GM21717 (cell line): ENCODE measurements around the gene ST3GAL4.
A peak's percentile ranks its signal among the peaks of the same experiment; 100 is the strongest.

Experiments
- ATAC-seq: cut with Tn5 transposase; IDR thresholded peaks from one replicate; pipeline ENCODE4 v1.9.1; 2021; ENCODE audit warnings: mild to moderate bottlenecking, moderate library complexity; ENCODE audit not compliant: unreplicated experiment

Gene ST3GAL4

DNA sequence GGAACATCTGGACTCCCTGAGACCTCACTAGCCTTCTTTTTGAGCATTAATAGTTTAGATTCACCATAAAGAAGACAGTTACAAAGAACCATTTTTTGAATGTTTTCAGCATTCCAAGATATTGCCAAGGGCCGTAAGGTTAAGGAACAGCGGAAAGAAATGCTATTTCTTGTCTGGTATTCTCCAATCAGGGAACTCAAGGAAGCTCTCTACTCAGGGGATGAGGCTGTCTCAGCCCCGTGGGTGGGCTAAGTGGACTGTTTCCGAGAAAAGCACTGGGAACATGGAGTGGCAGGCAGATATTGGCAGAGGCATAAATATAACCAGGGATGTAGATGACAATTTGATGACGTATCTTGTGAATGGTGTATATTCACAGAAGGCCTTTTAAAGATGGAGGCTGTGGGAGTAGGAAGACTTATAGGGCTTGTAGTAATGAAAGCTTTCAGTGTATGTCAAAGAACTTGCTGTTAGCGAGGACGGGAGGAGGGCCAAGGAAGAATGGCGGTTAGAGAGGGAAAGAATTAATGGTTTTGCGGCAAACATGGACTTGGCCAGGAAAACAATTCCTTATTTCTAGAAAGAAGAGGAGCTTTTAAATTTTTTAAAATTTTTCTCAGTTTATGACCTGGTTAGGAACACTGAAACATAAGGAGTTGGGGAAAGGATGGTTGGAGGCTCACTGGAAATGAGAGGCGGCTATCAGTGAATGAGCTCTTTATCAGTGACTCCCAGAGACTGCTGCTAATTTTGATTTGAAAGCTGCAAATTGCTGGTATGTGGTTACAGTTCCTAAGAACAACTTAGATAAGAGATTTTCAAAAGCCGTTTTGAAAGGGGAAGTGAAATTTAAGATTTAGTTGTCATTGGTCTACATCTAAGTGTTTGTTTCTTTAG is 64.6 kb downstream of the ST3GAL4 start:
- ATAC-seq: peak; percentile 76

DNA sequence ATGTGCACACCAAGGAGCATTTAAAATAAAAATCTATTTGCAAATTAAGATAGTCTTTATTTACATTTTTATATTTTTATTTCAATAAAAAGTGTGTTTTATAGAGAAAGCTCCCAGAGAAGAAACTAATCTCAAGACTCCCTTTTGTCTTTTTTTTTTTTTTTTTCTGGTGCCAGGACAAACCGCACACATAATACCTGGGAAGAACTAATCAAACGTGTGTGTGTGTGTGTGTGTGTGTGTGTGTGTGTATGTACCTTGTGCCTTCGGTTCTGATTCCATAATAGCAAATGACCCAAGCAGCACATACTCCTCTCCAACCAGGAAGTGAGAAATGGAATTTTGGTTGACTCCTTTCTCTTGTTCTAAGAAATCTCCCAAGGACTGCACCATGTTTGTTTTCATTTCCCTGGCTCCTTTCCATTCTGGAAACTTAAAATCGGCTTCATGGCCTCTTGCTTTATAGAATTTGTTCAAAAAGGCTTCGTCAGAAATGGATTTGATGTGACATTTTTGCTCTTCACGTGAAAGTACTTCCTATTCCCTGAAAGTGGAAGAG is 65.3 kb downstream of the ST3GAL4 start:
- ATAC-seq: no peak

DNA sequence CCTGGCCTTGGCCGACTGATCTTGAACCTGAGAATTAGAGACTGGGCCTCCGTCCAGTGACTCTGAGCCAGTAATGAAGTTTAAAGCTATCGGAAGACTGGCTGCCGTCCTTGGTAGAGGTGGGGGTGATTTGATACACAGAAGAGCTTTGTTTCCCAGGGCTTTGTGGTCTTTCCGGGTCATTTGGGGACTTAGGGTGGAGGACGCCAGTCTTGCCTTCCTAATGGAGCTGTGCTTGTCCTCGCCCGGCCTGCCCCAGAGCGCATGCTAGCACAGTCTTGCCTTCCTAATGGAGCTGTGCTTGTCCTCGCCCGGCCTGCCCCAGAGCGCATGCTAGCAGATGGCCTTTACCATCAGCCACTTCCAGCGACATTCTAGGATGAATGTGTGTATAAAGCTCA is 65.8 kb downstream of the ST3GAL4 start:
- ATAC-seq: no peak

DNA sequence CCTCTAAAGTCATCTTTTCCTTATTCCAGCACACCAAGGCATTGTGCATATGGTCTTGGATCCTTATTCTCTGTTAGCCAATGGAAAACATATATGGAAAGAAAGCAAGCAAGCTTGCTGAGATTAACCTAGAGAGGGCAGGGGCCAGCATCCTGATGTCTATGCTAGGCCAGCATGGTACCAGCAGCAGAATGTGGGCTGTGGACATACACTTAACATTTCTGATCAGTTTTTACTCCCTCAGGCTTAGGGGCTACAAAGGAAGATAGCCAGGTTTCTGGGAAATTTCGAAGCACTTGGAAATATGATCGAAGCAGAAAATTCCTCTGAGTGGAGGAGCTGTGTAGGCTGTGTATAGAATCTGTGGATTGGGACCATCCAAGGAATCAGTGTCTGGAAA is 67.0 kb downstream of the ST3GAL4 start:
- no peak for ATAC-seq

DNA sequence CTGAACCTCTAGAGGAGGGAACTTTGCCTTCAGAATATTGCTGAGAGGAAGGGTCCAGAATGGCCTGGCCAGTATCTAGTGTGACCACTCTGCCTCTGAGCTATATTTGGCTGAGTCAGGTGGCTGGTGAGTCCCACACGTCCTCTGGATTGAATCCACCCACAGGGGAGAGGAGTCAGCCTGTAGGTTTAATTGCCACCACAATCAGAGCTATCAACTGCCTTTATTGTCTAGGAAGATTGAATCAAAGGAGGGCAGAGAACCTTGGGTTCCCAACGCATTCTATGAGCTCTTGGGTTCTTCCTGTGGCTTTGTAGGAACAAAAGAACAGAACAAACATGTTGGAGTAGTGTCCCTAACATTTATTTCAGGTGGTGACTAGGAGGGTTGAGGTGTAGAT is 67.7 kb downstream of the ST3GAL4 start:
- no peak for ATAC-seq

DNA sequence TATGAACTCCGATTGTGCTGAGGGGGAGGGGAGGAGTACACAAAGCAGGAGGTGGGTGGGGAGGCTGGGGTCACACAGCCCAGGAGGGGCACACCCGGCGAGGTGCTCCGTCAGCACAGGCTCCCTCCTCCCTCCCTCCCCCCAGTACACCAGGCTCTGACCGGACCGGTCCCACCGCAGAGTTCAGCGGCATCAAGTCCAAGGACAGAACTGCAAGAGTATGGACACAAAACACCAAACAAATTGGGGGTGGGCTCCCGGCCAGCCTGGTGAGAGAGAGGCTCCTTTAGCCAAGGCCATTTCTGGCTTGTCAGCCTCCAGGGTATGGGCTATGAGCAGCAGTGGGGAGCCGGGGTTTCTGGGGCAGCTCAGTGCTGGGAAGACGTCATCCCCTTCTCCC is 68.3 kb downstream of the ST3GAL4 start:
- ATAC-seq: no peak

DNA sequence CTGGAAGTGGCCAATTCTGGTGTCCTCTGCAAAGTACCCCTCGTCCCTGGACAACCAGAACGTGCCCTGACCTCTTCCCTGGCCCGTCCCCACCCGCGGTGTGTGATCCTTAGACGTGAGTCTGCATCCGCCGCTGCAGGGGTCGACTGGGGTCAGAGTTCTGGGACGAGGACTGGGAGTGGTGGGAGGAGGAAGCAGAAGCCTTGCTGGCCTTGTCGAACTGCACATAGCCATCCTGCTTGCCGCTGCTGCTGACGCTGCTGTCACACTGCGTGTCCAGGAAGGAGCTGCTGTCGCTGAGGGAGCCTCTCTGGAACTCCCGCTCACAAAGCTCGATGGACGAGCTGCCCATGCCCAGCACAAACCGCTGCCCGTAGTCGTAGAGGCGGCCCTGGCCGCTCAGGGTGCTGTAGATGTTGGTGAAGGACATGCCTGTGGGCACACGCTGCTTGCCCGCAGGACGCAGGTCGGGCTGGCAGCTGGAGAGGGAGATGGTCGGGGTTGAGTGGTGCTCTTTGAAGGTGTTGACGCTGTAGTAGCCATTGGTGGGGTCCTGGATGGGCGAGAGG is 69.1 kb downstream of the ST3GAL4 start:
- ATAC-seq: no peak

DNA sequence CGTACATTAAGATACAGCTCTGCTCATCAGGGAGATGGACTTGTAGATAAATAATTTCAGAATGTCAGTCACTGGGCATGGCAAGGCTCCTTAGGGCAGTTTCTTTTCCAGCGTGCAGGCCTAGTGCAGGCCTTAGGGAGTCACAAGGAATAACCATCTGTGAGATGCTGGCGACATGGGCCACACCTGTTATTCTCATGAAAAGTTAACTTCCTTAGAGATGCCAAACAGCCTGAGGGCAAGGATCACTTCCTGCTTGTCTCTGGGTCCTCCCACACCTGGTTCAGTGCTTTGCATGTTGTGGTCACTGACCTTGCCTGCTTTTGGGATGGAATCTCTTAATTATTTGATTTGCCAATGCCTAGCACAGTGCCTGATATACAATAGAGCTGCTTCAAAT is 70.6 kb downstream of the ST3GAL4 start:
- no peak for ATAC-seq

DNA sequence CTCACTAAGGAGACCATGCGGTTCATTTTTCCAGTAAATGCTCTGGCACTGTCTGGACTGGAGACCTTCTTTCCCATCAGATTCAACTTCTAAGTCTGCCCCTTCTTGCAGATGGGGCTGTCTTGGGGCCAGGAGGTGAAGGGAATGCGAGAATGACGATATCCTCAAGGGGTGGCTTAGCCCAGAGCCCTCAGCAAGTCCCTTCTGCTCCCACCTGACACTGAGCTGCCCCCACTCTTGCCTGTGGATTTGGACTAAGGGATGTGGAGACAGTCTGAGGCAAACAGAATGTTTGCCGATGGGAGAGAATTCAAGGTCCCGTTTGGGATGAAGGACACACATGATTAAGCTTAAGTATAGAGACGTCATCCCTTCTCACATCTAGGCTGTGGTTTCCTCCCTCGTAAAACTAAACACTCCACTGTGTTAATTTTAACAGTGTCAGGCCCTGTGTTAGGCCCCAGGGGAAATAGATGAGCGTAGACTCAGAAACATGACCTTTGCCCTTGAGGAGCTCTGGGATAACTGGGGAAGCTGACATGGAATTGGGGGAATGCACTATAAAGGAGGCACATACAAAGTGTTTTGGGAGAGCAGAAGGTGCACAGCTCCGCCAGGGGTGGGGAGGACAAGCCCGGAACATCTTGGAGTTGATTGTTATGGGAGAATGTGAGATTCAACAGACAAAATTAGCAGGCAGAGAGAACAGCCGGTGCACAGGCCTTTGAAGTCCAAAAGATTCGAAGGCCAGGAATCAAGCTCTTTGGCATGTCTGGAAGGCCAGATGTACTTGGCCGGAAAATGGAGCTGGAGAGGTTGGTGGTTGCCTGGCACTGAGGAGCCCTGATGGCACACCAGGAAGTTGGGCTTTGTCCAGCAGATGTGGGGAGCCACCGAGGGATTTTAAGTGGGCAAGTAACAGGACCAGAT is 71.6 kb downstream of the ST3GAL4 start:
- ATAC-seq: no peak

DNA sequence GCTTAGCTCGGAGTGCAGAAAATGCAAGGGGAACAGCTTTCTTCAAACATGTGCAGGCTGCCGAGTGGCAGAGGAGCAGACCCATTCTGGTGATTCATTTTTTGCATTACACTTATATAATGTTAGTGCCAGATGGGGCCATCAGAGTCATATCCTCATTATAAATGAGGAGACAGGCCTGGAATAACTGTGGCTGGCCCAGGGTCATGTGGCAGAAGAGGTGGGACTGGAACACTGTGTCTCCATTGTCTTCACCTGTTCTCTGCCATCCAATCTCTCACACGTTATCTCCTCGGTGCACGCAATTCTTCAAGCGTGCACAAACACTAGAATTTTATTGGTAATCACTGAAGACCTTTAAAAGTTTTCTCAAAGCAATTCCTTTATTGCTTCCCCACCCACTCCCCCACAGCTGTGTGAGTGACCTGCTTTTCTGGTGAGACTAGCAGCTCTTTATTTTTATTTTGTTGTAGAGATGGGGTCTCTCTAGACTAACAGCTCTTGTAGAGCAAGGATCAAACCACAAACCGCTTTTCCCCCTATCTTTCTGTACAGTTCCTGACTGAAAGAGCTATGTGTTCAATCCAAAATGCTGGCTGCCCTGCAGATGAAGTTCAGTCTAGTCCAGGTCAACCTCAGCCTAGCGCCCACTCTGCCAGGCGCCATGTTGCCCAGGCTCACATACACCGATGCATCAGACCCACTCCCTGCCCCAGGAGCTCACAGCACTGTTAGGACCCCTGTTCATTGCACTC is 75.3 kb downstream of the ST3GAL4 start:
- ATAC-seq: no peak

DNA sequence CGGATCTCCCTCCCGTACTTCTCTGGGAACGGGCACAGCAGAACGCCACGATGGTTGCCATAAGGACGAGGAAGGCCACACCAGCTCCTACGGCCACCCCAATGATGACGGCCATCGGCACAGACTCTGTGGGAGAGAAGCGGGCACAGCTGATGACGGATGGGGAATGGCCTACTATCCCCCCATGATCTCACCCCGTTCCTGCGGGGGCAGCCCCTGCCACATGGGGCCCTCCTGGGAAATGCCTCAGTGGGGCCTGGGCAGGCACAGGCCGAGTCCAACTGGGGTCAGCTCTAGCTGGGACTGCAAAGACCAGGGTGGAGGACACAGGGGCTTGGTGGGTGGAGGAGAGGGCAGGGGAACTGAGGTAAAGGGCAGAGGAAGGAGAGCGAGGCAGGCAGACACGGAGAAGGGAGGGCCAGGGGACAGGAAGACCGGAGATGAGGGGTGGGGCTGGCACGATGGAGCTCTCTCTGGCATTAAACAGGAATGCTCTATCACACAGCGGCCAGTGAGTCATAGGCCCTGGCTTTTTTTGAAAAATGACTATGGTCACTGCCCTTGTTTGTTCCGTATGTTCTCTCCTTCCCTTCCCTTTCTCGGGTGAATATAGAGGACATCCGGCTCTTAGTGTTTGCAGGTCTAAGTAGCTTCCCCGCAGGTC is 76.0 kb downstream of the ST3GAL4 start:
- no peak for ATAC-seq

DNA sequence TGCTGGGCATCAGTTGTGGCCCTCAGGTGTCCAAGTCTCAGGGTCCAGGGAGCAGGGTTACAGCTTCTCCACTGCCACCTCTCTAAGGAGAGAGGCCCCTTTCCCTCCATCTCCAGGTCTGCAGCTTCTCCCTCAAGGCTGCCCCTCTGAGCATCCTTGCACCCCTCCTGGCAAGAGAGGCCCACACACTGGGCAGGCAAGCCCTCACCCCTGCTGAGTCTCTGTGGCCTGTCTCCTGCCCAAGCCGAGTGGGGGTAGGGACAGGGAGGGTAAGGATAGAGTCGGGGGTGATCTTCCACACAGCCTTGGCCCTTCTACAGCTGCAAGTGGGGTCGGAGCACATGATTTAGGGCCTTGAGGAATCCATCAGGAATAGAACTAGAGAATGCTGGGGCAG is 76.6 kb downstream of the ST3GAL4 start:
- ATAC-seq: no peak

DNA sequence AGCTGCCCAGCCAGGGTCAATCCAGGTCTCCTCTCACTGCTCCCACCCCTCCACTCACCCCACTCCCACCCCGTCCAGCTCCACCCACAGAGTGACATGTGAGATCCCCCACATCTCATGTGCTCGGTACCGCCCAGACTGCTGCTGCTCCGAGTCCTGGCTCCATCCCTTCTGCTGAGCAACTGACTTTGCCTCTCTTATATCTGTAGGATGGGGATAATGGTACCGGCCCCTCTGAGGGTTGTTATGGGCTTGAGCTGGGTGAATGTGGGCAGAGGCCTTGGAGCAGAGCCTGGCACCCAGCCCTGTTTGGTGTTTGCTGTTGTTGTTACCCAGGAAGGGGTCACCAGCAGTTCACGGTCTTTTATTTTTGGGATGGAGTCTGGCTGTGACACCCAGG is 77.0 kb downstream of the ST3GAL4 start:
- ATAC-seq: no peak

DNA sequence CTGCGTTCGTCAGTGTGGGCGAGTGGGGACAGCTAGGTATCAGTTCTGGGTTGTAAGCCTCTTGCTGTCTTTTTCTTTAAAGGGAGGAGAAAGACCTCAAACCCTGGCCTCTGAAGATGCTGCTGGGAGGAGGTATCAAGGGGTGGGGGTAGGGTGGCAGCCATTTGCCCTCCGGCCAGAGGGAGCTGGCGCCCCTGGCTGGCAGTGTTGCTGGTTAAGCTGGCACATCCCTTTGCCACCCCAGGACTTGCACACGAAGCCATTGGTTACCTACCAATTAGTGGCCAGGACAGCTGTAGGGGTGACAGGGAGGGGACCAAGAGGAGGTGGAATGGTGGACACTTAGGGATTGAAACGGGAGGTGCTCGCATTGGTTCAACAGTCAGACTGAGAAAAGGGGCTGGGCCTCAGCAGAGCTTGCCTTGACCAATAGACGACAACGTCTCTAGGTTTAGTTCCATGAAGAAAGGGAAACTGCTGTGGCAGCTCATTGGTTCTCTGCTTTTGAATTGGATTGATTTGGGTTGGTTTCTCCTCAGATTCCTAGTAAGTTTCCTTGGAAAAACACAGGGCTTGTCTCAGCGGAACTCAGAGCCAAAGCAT is 77.9 kb downstream of the ST3GAL4 start:
- ATAC-seq: no peak

DNA sequence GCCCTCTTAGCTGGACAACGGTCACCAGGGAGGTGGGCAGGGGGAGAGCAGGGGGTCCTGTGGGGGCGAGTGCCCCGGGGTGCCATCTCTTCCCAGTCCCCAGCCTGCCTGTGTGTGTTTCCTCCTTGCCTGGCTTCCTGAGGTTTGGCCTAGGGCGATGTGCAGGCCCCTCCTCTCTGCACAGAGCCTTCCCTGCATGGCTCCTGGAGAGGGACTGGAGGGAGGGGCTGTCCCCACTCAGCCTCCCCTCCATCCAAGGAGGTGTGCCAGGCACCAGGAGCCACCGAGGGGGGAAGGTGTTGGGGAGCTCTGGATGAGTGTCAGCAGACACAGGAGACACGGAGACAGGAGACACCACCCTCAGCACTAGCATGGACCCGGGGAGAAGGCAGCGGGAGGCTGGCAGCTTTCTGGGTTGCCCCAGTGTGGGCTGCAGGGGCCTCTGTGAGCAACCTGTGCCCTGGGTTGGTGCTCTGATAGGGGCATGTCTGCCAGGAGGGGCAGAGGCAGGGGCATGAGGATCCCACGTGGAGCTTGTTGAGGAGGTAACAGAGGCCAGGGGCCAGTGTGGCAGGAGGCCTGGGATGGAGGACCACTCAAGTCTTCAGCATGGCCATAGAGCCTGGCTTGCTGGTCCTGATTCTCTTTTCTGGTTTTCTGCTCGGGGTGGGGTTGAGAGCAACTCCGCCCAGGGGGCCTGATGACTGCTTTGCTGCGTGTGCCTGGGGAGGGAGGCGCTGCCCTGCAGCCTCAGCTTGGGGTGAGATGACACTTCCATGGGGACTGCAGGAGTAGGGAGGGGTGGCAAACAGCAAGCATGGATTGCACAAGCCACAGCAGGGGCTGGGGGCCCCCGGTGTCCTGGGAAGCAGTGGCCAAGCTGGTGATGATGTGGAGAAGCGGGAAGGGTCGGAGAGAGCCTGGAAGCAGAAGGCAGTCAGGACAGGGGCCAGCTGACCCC is 78.8 kb downstream of the ST3GAL4 start:
- no peak for ATAC-seq

DNA sequence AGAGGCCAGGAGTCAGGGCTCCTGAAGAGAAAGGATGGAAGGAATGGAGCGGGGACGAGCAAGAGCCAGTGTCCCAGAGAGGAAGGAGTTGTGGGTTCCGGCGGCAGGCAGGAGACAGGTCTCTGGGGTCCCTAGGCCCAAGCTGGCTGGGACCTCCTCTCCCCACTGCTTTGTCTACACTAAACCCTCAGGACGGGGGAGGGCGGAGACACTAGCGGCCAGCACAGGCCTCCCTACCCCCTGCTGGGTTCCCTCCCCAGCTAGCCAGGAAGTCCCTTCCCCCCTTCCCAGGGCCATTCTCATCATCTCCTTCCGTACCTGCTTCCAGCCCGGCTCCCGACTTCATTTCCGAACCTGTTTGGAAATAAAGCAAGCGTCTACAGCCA is 79.5 kb downstream of the ST3GAL4 start:
- no peak for ATAC-seq

DNA sequence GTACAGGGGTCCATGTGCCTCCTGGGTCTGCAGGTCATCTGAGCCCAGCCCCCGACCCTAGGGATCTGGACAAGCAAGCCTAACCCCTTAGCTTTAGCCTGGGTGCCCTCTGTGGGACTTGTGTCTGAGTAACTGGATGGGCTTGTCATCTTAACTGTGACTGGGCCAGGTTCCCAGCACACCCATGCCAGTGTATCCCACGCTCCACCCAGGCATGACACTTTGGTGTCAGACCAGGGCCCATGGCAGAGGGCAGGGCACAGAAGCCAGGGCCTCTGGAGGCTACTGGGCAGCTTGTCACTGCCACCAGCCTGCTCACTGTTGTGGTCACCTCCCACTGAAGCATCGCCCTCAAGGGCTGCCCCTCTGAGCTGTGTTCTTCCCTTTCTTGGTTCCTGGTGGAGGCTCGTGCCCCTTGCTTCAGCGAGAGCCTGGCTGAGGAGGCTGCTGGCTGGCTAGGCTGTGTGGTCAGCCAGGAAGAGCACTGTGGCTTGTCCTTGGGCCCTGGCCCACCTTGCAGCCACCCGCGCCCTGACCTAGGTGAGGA is 80.8 kb downstream of the ST3GAL4 start:
- no peak for ATAC-seq

DNA sequence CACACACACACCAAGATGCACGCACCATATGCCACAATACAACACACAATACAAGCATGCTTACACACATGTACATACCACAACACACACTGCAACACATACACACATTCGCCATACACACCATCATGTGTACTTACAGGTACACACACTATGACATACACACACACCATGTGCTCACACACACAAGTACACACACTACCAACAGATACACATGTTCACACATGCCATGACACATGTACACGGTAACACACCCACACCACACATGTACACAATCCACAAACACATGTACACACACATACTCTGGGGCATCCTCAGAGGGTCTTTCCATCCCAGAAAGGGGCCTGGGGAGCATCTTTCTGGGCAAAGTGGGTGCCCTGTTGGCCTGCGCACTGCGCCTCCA is 82.2 kb downstream of the ST3GAL4 start:
- no peak for ATAC-seq
